Mesenteric fat pad (tissue), 1 donor: Measurements from ENCODE around the gene ENPP3. TPM values are rescaled to one million over a fixed set of nuclear protein-coding genes. Genes with fewer than 3 reads are reported as not detected.
A peak's percentile ranks its signal among the peaks of the same experiment; 100 is the strongest.

ENCODE experiments used
- DNase-seq: peaks from one replicate; pipeline ENCODE4 v3.0.0-alpha.2; 2020; ENCODE audit warnings: low spot score
- long read RNA-seq: library from polyadenylated mRNA; unstranded; transcript quantifications from one replicate; pipeline ENCODE4 v2.0.0, GENCODE V29; 2020
- total RNA-seq: library from RNA; stranded (reverse); fragmentation: NEBNext Ultra II Directional; extraction: Animal tissue kit (Norgen Biotek cat#: 25700); gene quantifications from one replicate; pipeline ENCODE4 v1.2.1, GENCODE V29; 2021
- donor health status: DM: yes; HTN: yes; CAD: no.

ENPP3 gene
- total RNA-seq = 0.48 TPM
- long read RNA-seq, partial matches to known transcripts = 1 of 2 reads
- long read RNA-seq, other reads (novel, unspliced or antisense) = 1 of 2 reads

- DNase-seq = no peak
These were observed at the start of gene ENPP3 for GRCh38 chr6:131636880-131637792. TSS of gene ENPP3 (plus strand) at chr6:131637302. CDS start at chr6:131637385, 83 bp downstream.

GRCh38 chr6:131587909-131588308, 49.2 kb upstream of the ENPP3 start:
- no peak for DNase-seq

DNA sequence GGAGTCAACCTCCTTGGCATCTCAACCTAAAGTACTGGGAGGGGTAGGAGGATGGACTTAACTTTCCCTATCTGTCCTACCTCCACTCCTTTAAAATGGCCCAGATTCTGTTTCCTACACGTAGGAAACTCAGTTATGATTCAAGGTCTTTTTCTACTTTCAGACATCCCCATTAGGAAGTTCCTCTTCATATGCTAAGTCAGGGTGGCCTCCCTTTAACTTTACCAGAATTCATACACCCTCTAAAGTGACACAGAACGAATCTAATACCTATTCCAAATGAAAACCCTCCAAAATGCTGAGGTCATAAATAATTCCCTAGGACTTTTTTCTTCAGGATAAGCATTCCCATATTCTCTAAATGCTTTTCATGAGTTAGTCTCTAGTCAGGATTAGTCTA, 48.5 kb upstream of the ENPP3 start:
- DNase-seq = no peak

GRCh38 chr6:131592935-131593334, 44.2 kb upstream of the ENPP3 start:
- no peak for DNase-seq

DNA sequence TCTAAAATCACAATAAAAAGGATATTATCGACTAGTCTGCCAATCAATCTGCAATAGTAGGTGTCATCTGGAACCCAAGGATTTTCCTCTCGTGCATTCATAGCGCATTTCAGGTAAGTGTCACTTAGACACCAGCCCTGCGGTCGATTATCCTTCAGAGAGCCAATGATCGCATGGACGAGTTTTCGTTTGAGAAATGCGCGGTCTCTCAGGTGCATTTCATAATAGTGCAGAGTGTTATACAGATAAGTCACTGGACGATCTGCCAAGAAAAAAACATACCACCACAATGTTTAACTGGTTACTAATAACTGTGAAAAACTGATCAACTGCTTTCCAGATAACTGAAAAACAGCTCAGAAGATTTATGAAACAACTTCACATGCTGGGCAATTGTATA, 43.0 kb upstream of the ENPP3 start:
- no peak for DNase-seq

GRCh38 chr6:131597446-131597845, 39.7 kb upstream of the ENPP3 start:
- DNase-seq = no peak

- no peak for DNase-seq
These were observed 36.4 kb upstream of the ENPP3 start for GRCh38 chr6:131600716-131601115.

DNA sequence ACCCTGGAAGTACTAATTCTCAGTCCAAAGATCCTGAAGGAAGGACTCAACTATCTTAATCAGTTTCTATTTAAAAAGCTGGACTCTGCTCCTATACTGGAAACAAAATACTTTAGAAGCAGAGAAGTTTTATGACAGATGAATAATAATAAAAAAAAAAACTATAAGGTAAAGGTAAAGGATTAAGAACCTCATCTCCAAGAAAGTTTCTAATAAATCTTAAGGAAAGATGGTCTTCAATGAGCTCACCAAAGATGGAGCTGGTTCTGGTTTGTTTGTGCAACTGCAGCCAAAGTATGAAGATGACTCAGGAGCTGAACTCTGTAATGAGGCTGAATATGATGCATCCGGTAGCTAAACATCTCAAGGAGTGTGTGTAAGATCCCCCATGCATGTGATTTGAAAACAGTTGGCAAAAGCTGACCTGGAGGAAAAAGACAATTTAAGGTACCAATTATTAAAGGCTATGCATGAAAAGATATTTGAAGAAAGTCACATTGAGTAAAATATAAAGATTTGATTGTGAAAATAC, 34.3 kb upstream of the ENPP3 start:
- no peak for DNase-seq

- DNase-seq = no peak
These were observed 23.7 kb upstream of the ENPP3 start for GRCh38 chr6:131613296-131613925.

GRCh38 chr6:131615275-131615674, 21.8 kb upstream of the ENPP3 start:
- no peak for DNase-seq

DNA sequence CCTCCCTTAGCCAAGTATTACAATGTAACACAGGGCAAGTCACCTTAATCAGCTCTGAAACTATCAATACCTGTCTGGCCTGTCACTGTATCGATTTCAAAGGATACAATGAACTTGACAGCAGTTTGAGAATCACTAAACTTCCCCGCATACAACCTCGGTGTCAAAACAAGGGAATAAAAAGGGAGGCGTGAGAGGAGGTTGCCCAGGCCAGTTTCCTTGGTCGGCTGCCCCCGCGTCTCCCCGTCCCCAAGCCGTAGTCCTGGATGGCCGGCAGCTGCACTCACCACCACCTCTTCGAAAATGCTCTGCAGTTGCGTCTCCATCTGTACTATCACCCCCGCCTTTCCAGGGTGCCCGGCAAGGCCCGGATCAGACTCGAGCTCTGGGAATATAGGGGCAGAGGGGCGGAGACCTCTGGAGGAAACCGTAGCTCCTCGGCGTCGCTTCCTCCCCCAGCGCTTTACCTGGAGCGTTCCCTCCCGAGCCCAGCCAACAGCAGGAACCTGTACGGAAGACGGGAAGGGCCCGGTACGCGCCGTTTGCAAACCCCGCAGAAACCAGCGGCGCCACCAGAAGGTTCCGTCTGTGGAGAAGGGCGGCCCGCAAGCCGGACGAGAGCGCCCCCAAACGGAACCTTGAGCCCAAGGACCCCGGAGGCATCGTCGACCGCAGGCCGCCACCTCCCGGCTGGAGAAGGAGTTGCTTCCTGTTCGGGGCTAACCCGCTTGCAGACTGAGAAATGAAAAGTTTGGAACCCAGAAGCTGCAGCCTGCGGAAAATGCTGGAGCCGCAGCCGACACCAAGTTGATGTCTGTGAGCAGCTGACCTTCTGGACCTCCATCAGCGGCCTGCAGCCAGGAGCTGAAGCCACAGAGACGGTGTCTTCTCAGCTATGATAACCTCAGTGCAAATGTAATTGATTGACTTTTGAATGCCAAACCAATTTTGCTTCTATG, 9.1 kb upstream of the ENPP3 start, which contains the start of gene MED23:
Gene MED23, minus strand, starts transcription at position 519 of the 959 bp plus-strand sequence. Its CDS starts 193 bp downstream, at position 326.
- peak; percentile 98 for DNase-seq

DNA sequence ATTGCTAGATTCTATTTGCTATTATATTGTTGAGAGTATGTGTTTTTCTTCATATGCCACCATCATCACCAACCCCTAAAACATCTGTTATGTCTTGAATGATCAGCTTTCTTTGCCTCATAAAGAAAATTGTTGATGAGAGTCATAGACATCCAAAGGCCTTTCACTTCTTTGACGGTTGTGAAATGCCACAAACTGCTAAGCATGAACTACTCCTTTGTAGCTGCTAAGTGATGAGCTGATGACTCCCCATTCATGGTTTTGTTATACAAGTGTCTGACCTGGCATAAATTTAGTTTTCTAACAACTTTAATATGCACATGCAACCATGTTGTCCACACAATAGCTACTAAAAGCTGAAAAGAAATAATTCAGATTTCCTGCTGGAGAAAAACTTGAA, 8.4 kb upstream of the ENPP3 start:
- DNase-seq = no peak

DNA sequence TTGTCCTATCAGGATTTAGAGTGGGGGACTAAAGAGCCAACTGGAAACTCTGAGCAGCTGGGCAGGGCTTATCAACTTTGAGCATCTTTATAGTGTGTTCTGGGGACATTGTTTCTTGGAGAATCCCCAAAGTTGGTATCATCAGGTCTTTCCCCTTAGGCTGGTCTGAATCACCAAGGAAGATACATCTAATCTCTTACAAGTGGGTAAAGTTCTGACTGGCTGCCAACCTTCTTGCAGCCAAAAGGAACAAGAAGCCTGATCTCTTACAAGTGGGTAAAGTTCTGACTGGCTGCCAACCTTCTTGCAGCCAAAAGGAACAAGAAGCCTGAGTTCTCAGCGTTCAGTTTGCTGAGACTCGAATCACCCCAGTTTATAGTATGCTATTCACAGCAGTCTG, 7.5 kb upstream of the ENPP3 start:
- no peak for DNase-seq

DNA sequence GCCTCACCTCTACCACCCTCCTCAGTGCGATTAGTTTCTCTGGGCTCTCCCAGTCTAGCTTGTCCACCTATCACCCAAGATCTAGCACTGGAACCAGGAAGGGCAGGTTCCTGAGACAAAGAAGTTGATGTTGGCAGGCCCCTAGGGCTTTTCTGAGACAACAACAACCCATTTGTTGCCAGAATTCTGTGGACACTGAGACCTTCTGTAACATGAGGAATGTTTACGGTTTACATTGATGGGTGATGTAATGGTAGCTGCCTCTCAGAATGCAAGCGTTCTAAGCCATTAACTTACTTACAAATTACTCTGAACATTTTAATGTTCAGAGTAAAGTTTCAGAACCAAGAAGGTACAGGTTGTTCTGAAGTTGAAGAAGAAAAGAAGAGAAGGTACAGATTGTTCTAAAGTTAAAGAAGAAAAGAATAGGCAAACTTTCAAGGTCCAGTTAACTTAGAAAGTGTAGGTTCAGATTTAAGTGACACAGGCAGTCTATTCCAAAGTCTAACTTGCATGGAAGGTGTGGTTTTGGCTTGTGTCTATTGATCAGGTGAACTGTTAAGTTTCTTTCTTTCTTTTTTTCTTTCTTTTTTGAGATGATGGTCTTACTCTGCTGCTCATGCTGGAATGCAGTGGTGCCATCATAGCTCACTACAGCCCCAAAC, 5.3 kb upstream of the ENPP3 start:
- DNase-seq = no peak

DNA sequence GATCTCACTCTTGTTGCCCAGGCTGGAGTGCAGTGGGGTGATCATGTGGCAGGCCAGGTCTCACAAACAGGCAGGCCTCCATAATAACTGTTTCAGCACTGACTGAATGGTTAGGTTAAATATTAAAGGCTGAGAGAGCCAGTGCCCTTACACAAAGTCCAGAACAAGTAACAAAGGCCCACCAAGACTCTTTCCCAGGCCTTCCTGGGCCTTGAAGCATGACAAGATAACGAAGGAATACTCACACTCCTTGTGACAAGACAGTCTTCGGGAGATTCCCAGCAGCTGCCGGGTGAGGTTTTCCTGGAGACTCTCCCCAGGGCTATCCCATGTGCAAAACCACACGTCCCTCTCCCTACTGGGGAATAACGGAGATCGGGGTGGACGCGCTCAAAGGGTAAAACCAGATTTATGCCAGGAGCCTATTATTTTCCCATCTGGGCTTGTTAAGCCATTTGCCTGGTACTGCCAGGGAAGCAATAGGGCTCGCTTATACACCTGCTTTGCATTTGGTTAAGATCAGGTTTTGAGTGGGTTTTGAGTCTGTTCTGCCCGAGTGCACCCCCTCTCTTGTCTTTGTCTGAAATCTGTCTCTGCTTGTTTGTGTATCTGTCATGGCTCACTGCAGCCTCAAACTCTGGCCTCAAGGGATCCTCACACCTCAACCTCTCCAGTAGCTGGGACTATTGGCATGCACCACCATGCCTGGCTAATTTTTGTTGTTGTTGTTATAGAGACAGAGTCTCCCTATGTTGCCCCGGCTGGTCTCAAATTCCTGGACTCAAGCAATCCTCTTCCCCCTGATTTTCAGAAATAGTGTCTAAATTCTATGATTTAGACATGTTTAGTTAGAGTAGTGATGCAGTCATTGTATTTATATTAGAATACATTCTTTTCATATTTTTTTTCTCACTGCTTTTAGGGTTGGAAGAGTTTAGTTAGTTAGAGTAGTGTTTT, 1.4 kb upstream of the ENPP3 start:
- DNase-seq = no peak

DNA sequence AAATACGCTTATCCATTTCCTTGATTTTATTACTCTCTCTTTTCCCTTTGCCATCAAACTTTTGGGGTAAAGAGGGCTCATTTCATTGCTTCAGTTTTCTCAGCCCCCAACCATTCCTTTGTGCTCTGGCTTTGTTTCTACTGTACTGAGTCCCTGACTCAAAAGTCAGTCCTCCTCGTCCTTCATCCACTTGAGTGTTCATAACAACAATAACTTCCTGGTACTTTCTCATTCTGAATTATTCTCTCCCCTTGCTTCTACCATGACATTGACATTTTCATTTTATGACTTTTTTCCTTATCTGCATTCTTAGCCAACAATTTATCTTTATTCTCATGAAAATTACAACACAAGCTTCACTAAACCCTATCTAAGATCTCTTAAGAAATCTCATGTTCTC, 911 bp downstream of the ENPP3 start:
- no peak for DNase-seq

GRCh38 chr6:131640100-131640499, 3.0 kb downstream of the ENPP3 start:
- DNase-seq = no peak

DNA sequence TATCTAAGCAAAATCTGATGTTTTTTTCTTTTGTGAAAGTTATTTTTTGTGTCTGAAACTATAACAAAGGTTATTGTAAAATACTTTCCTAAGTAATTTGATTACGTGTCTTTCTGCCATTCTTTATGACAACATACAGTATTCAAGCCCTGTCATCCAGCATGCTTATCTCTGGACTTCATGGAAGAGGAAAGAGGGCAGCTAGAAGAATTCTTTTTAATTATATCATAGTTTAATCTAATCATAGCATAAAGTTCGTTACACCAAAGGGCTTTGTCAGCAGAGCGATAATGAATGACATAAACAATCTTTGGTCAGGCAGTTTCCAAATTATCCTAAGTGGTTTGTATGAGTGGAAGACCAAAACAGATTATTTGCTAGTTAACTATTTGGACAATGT, 3.5 kb downstream of the ENPP3 start:
- DNase-seq = no peak

DNA sequence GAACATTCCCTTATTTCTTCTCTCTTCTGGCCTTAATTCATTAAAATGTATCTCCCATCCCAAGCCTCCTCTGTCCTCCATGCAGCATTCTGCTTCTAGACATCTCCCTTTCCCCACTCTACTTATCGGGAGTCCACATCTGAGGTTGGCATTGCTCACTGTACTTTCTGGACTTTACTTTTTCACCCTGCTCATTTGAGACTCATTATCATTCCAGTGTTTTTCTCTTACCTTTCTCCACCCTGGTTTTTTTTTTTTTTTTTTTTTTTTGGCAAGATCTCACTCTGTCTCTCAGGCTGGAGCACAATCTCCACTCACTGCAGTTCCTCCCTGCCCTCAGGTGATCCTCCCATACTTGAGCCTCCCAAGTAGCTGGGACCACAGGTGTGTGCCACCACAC, 4.5 kb downstream of the ENPP3 start:
- no peak for DNase-seq
